K562 (cell line): ENCODE data around the gene EFHB. TPM values are rescaled to one million over a fixed set of nuclear protein-coding genes. Genes with fewer than 3 reads are reported as not detected.

Experiments
- BRF1 ChIP-seq: IDR thresholded peaks from 3 replicates; pipeline ENCODE4 v1.6.1; 2011; ENCODE audit warnings: borderline replicate concordance, mild to moderate bottlenecking; ENCODE audit not compliant: insufficient read length; ENCODE audit errors: extremely low read depth
- CHCHD3 ChIP-seq: fragments of 250-450 bp; sonication (Bioruptor Pico); IDR thresholded peaks from 2 replicates; pipeline ENCODE4 v2.1.2; 2022; ENCODE audit warnings: mild to moderate bottlenecking
- CHD4 ChIP-seq: fragments of 200-600 bp; sonication (generic); IDR thresholded peaks from 3 replicates; pipeline ENCODE4 v1.6.1; 2012; ENCODE audit warnings: low read depth, mild to moderate bottlenecking, mixed read lengths, low read length, inconsistent platforms; ENCODE audit not compliant: insufficient read depth, insufficient replicate concordance, poor library complexity, severe bottlenecking
- HDAC2 ChIP-seq: fragments of 450-650 bp; IDR thresholded peaks from 2 replicates; pipeline ENCODE4 v1.6.1; 2016; ENCODE audit warnings: mild to moderate bottlenecking
- HDAC3 ChIP-seq: fragments of 450-650 bp; IDR thresholded peaks from 2 replicates; pipeline ENCODE4 v1.6.1; 2018; ENCODE audit warnings: borderline replicate concordance, mild to moderate bottlenecking, moderate library complexity; ENCODE audit not compliant: partially characterized antibody
- HOXB6 ChIP-seq: fragments of 250-450 bp; sonication (Bioruptor Pico); IDR thresholded peaks from 2 replicates; pipeline ENCODE4 v1.5.1; 2022; ENCODE audit warnings: mild to moderate bottlenecking, borderline replicate concordance
- KLF13 ChIP-seq: fragments of 450-650 bp; IDR thresholded peaks from 2 replicates; pipeline ENCODE4 v1.6.1; 2016; ENCODE audit warnings: missing genetic modification characterization, low read depth, mild to moderate bottlenecking, missing compliant biosample characterization, moderate library complexity, borderline replicate concordance
- MCM2 ChIP-seq: fragments of 450-650 bp; IDR thresholded peaks from 2 replicates; pipeline ENCODE4 v1.6.1; 2017; ENCODE audit warnings: low read depth, mild to moderate bottlenecking
- MIER1 ChIP-seq: fragments of 450-650 bp; IDR thresholded peaks from 2 replicates; pipeline ENCODE4 v1.6.1; 2016; ENCODE audit warnings: antibody characterized with exemption, mild to moderate bottlenecking, low read depth
- NFIC ChIP-seq: fragments of 450-650 bp; IDR thresholded peaks from 2 replicates; pipeline ENCODE4 v1.6.1; 2017; ENCODE audit warnings: mild to moderate bottlenecking, inconsistent platforms
- POLR2AphosphoS2 ChIP-seq: IDR thresholded peaks from 2 replicates; pipeline ENCODE4 v1.6.1; 2012; ENCODE audit warnings: low read length, improper control_type of control experiment
- RBM15 ChIP-seq: fragments of 200-400 bp; formaldehyde crosslinking; IDR thresholded peaks from 2 replicates; pipeline ENCODE4 v1.6.1; 2018; ENCODE audit warnings: mild to moderate bottlenecking, low read length, moderate library complexity; ENCODE audit not compliant: insufficient read depth
- RBM25 ChIP-seq: fragments of 200-400 bp; formaldehyde crosslinking; IDR thresholded peaks from 2 replicates; pipeline ENCODE4 v1.6.1; 2018; ENCODE audit warnings: low read length, low read depth, moderate library complexity; ENCODE audit not compliant: severe bottlenecking
- RCOR1 ChIP-seq, 2 experiments: IDR thresholded peaks; 2 replicates each; pipeline ENCODE4 v1.6.1; 2012; ENCODE audit warnings: low read depth in 2 of 2, low read length in 2 of 2, borderline replicate concordance in 1 of 2, improper control_type of control experiment in 1 of 2
- SREBF2 ChIP-seq: sonication (generic); formaldehyde crosslinking; IDR thresholded peaks from 2 replicates; pipeline ENCODE4 v1.4.0; 2020; ENCODE audit warnings: mild to moderate bottlenecking, missing genetic modification reagents
- XRCC3 ChIP-seq: fragments of 450-650 bp; IDR thresholded peaks from 2 replicates; pipeline ENCODE4 v1.6.1; 2017; ENCODE audit warnings: mild to moderate bottlenecking, moderate library complexity
- ZNF143 ChIP-seq: sonication (generic); formaldehyde crosslinking; IDR thresholded peaks from 2 replicates; pipeline ENCODE4 v1.9.0; 2022; ENCODE audit warnings: mild to moderate bottlenecking, missing genetic modification reagents
- ZNF232 ChIP-seq: sonication (generic); formaldehyde crosslinking; IDR thresholded peaks from 2 replicates; pipeline ENCODE4 v1.8.0; 2022; ENCODE audit warnings: mild to moderate bottlenecking, missing genetic modification reagents
- ZNF584 ChIP-seq: fragments of 200-800 bp; sonication (Bioruptor generic); IDR thresholded peaks from 2 replicates; pipeline ENCODE4 v1.6.1; 2016; ENCODE audit warnings: low read depth, mild to moderate bottlenecking, missing genetic modification characterization, missing compliant biosample characterization
- ZNF699 ChIP-seq: fragments of 250-450 bp; sonication (Bioruptor Pico); IDR thresholded peaks from 2 replicates; pipeline ENCODE4 v1.8.0; 2021; ENCODE audit warnings: mild to moderate bottlenecking, moderate library complexity; ENCODE audit not compliant: insufficient replicate concordance
- ZNF76 ChIP-seq: fragments of 250-450 bp; sonication (Bioruptor Pico); IDR thresholded peaks from 2 replicates; pipeline ENCODE4 v1.4.0; 2020; ENCODE audit warnings: mild to moderate bottlenecking, moderate library complexity, borderline replicate concordance
- ZSCAN29 ChIP-seq: fragments of 450-650 bp; IDR thresholded peaks from 2 replicates; pipeline ENCODE4 v1.6.1; 2017
- polyA plus RNA-seq, 8 experiments: library from polyadenylated mRNA; depleted of rRNA in 4 of 8; stranded (reverse) in 5 of 8; unstranded in 3 of 8; fragments of >200 nt; fragmentation: Nextera tagmentation in 2 of 8; fragmentation: Illumina TruSeq in 1 of 8; extraction: Ambion mirVana in 2 of 8; extraction: Trizol in 1 of 8; gene quantifications; 2 replicates each; pipeline versions ENCODE4 v1.2.1 to v1.2.3, GENCODE V29; 2011 to 2014; ENCODE audit warnings: inconsistent platforms in 1 of 8, missing spikeins in 1 of 8
- total RNA-seq, 7 experiments: library from RNA; depleted of rRNA in 6 of 7; stranded (reverse); fragments of >200 nt in 6 of 7; fragmentation: Illumina TruSeq in 2 of 7; extraction: Trizol in 2 of 7; gene quantifications; 2 replicates each; pipeline versions ENCODE4 v1.2.1 to v1.2.3, GENCODE V29; 2011 to 2021; ENCODE audit warnings: low replicate concordance in 1 of 7
- TF ChIP-seq, protein P1 (sequence below): fragments of 450-650 bp; IDR thresholded peaks from 2 replicates; pipeline ENCODE4 v1.6.1; 2014; ENCODE audit warnings: low read depth, mild to moderate bottlenecking, moderate library complexity, borderline replicate concordance
- TF ChIP-seq, protein P2 (sequence below), 2 experiments: fragments of 150-350 bp in 1 of 2; IDR thresholded peaks; 2 replicates each; pipeline ENCODE4 v1.6.1; 2012 to 2016; ENCODE audit warnings: low read depth in 2 of 2, low read length in 2 of 2, mild to moderate bottlenecking in 1 of 2, moderate library complexity in 1 of 2

The EFHB gene
- total and polyA plus RNA-seq, 9 of the 15 experiments (the other 6 are each of a cell fraction or from before 2014, with no cell fraction given): 1.5 to 4.0 (median 1.8) TPM

- TF ChIP-seq ZNF699 (CRISPR knock-in tag) (no peak), HOXB6 (CRISPR knock-in tag) (no peak), NFIC (no peak), ZNF143 (no peak), SREBF2 (CRISPR knock-in tag) (no peak), BRF1 (no peak), MIER1 (no peak), MCM2 (no peak), CHCHD3 (CRISPR knock-in tag) (no peak), XRCC3 (no peak), ZNF584 (peak; percentile 28; the same call in 1 of the 2 replicates), POLR2AphosphoS2 (no peak), RCOR1 (IDR thresholded peaks at IDR 0.05; ENCODE audit: borderline replicate concordance in 1 of 2, low read depth in 2 of 2, low read length in 2 of 2) (no peak), ZNF76 (CRISPR knock-in tag) (peak; percentile 48; the same call in 1 of the 2 replicates), HDAC3 (peak; percentile 61), HDAC2 (no peak), RBM15 (no peak), CHD4 (no peak), RBM25 (no peak), ZNF232 (CRISPR knock-in tag) (no peak), KLF13 (no peak), ZSCAN29 (no peak)
- TF ChIP-seq, protein P1, sequence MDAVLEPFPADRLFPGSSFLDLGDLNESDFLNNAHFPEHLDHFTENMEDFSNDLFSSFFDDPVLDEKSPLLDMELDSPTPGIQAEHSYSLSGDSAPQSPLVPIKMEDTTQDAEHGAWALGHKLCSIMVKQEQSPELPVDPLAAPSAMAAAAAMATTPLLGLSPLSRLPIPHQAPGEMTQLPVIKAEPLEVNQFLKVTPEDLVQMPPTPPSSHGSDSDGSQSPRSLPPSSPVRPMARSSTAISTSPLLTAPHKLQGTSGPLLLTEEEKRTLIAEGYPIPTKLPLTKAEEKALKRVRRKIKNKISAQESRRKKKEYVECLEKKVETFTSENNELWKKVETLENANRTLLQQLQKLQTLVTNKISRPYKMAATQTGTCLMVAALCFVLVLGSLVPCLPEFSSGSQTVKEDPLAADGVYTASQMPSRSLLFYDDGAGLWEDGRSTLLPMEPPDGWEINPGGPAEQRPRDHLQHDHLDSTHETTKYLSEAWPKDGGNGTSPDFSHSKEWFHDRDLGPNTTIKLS: no peak
- TF ChIP-seq, protein P2, sequence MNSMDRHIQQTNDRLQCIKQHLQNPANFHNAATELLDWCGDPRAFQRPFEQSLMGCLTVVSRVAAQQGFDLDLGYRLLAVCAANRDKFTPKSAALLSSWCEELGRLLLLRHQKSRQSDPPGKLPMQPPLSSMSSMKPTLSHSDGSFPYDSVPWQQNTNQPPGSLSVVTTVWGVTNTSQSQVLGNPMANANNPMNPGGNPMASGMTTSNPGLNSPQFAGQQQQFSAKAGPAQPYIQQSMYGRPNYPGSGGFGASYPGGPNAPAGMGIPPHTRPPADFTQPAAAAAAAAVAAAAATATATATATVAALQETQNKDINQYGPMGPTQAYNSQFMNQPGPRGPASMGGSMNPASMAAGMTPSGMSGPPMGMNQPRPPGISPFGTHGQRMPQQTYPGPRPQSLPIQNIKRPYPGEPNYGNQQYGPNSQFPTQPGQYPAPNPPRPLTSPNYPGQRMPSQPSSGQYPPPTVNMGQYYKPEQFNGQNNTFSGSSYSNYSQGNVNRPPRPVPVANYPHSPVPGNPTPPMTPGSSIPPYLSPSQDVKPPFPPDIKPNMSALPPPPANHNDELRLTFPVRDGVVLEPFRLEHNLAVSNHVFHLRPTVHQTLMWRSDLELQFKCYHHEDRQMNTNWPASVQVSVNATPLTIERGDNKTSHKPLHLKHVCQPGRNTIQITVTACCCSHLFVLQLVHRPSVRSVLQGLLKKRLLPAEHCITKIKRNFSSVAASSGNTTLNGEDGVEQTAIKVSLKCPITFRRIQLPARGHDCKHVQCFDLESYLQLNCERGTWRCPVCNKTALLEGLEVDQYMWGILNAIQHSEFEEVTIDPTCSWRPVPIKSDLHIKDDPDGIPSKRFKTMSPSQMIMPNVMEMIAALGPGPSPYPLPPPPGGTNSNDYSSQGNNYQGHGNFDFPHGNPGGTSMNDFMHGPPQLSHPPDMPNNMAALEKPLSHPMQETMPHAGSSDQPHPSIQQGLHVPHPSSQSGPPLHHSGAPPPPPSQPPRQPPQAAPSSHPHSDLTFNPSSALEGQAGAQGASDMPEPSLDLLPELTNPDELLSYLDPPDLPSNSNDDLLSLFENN (IDR thresholded peaks at IDR 0.05; ENCODE audit: low read depth in 2 of 2, low read length in 2 of 2): no peak
These were observed 12.2 kb upstream of the EFHB start (continued) for GRCh38 chr3:19945969-19946831.
